Muscle of leg (tissue), 11 donors: ENCODE measurements around the gene PAOX. TPM values are rescaled to one million over a fixed set of nuclear protein-coding genes. Genes with fewer than 3 reads are reported as not detected.
"Not testable (repeated sequence)": the region's sequence is repeated elsewhere in the genome, so short reads cannot be mapped to it uniquely, and the experiment has no call there.

ENCODE experiments used
- DNase-seq: peaks from one replicate; pipeline ENCODE4 v3.0.0; 2013
- H3K27ac ChIP-seq: one replicate; pipeline ENCODE4 v1.5.1; 2013; ENCODE audit warnings: mild to moderate bottlenecking, low read length, control low read depth
- H3K27me3 ChIP-seq: one replicate; pipeline ENCODE4 v1.6.1; 2013; ENCODE audit warnings: low read length; ENCODE audit not compliant: control insufficient read depth, insufficient read depth
- H3K36me3 ChIP-seq: one replicate; pipeline ENCODE4 v1.6.1; 2013; ENCODE audit warnings: low read length; ENCODE audit not compliant: control insufficient read depth, insufficient read depth
- H3K4me1 ChIP-seq: one replicate; pipeline ENCODE4 v1.6.1; 2013; ENCODE audit warnings: low read length; ENCODE audit not compliant: control insufficient read depth, insufficient read depth
- H3K4me3 ChIP-seq: one replicate; pipeline ENCODE4 v1.5.1; 2013; ENCODE audit warnings: low read length, control low read depth
- H3K9me3 ChIP-seq: replicated peaks from 2 replicates; pipeline ENCODE4 v1.6.1; 2013; ENCODE audit warnings: low read depth, low read length; ENCODE audit not compliant: control insufficient read depth
- WGBS: methylation state at CpG from one replicate; pipeline ENCODE4 v1.1.5; 2013; ENCODE audit warnings: missing lambda C conversion rate; ENCODE audit not compliant: insufficient coverage; 5-methylcytosine and 5-hydroxymethylcytosine counted together
- polyA plus RNA-seq, 8 donors: library from polyadenylated mRNA; unstranded; fragments of 120-200 nt; gene quantifications; one replicate each; pipeline versions ENCODE4 v1.2.1 to v1.2.3, GENCODE V29; 2013; ENCODE audit warnings: inconsistent platforms in 1 of 8, low replicate concordance in 1 of 8; ENCODE audit not compliant: insufficient read length in 8 of 8, insufficient read depth in 1 of 8
- total RNA-seq: library from RNA; stranded (reverse); fragments of 120-200 nt; gene quantifications from one replicate; pipeline ENCODE4 v1.2.4, GENCODE V29; 2013

Gene PAOX
- total and polyA plus RNA-seq, 9 donors, result 2.7 to 4.9 (median 3.6) TPM

- Histone ChIP-seq H3K4me3 (no peak overlapping the region), H3K36me3 (peaks cover 44% of the 10 kb centered on the region), H3K4me1 (no peaks in the 10 kb centered on the region), H3K27ac (no peak overlapping the region), H3K9me3 (peaks cover 42% of the 10 kb centered on the region), H3K27me3 (no peaks in the 10 kb centered on the region)
- no peak for DNase-seq
- 80% methylated on average over 1 of the region's 7 CpGs for WGBS
Measured at GRCh38 chr10:133411523-133412380, 32.7 kb downstream of the PAOX start.

GRCh38 chr10:133412381-133412711, 33.3 kb downstream of the PAOX start:
- Histone ChIP-seq H3K36me3 (peaks cover 39% of the 10 kb centered on the region), H3K4me3 (no peak overlapping the region), H3K27ac (no peak overlapping the region), H3K9me3 (peaks cover 38% of the 10 kb centered on the region), H3K4me1 (no peaks in the 10 kb centered on the region), H3K27me3 (no peaks in the 10 kb centered on the region)
- no peak for DNase-seq

DNA sequence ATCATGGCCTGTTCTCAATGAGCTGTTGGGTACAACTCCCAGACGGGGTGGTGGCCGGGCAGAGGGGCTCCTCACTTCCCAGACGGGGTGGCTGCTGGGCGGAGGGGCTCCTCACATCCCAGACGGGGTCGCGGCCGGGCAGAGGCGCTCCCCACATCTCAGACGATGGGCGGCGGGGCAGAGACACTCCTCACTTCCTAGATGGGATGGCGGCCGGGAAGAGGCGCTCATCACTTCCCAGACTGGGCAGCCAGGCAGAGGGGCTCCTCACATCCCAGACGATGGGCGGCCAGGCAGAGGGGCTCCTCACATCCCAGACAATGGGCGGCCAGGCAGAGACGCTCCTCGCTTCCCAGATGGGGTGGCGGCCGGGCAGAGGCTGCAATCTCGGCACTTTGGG, 35.3 kb downstream of the PAOX start:
- not testable (repeated sequence) for H3K27ac ChIP-seq, DNase-seq, H3K4me3 ChIP-seq, H3K4me1 ChIP-seq, H3K27me3 ChIP-seq
- peaks cover 42% of the 10 kb centered on the region for H3K36me3 ChIP-seq
- 94% methylated on average over 2 of the region's 23 CpGs for WGBS
- H3K9me3 ChIP-seq, result peaks cover 32% of the 10 kb centered on the region

- WGBS, result 95% methylated on average over 11 of the region's 25 CpGs
- Histone ChIP-seq H3K27me3 (no peaks in the 10 kb centered on the region), H3K4me1 (no peaks in the 10 kb centered on the region), H3K27ac (no peak overlapping the region), H3K36me3 (peaks cover 46% of the 10 kb centered on the region), H3K9me3 (peaks cover 22% of the 10 kb centered on the region), H3K4me3 (no peak overlapping the region)
- no peak for DNase-seq
Measured at GRCh38 chr10:133415752-133416151, 36.7 kb downstream of the PAOX start.

GRCh38 chr10:133418289-133418993, 39.4 kb downstream of the PAOX start:
- H3K27me3 ChIP-seq, result peaks cover 4% of the 10 kb centered on the region
- 97% methylated on average over 11 of the region's 14 CpGs for WGBS
- no peak overlapping the region for H3K4me3 ChIP-seq
- H3K4me1 ChIP-seq, result peaks cover 14% of the 10 kb centered on the region
- H3K27ac ChIP-seq, result no peak overlapping the region
- H3K36me3 ChIP-seq, result peaks cover 34% of the 10 kb centered on the region
- no peak for DNase-seq
- H3K9me3 ChIP-seq, result peaks cover 2% of the 10 kb centered on the region

DNA sequence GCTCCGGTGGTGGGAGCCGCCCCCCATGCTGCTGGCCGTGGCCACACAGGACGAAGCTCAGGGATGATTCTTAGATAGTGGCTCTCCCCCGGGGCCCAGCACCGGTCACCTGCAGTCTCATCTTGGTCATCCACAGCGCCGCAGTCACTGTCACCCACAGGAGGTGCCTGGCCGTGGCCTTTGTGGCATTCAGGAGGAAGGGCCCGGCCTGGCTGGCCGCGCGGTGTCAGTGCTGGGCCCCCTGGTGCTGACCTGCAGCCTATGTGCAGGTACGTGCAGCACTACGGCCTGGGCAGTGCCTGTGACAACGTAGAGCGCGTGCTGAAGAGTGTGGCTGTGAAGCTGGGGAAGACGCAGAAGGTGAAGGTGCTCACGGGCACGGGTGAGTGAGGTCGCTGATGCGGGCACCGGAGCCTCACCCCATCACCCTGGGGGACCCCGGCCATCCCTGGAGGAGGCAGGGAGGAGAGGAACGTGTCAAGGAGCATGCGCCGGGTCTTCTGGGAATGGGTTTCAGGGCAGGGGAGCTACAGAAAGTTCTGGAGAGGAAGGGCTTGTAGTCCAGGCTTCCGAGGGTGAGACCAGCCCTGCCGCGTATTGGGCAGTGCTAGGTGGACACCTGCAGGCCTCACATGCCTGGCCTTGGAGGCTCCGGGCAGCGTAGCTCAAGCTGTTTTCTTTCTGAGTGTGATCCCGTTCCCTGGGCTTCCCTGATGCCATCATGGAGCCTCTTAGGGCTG, 40.3 kb downstream of the PAOX start:
- no peak overlapping the region for H3K4me3 ChIP-seq

GRCh38 chr10:133420028-133420427, 41.0 kb downstream of the PAOX start:
- WGBS, result 91% methylated on average over 17 of the region's 17 CpGs
- peaks cover 4% of the 10 kb centered on the region for H3K27me3 ChIP-seq
- no peak overlapping the region for H3K27ac ChIP-seq
- no peak overlapping the region for H3K4me3 ChIP-seq
- peaks cover 14% of the 10 kb centered on the region for H3K4me1 ChIP-seq
- peaks cover 2% of the 10 kb centered on the region for H3K9me3 ChIP-seq
- peaks cover 33% of the 10 kb centered on the region for H3K36me3 ChIP-seq
- no peak for DNase-seq

More for the DNA sequence above, 40.3 kb downstream of the PAOX start:
- WGBS, result 87% methylated on average over 33 of the region's 34 CpGs
- DNase-seq, result no peak
- Histone ChIP-seq H3K9me3 (peaks cover 2% of the 10 kb centered on the region), H3K27me3 (peaks cover 4% of the 10 kb centered on the region), H3K4me1 (peaks cover 14% of the 10 kb centered on the region), H3K27ac (no peak overlapping the region), H3K36me3 (peaks cover 34% of the 10 kb centered on the region)

- H3K36me3 ChIP-seq, result peaks cover 27% of the 10 kb centered on the region
- no peak overlapping the region for H3K27ac ChIP-seq
- 63% methylated on average over 3 of the region's 6 CpGs for WGBS
- H3K9me3 ChIP-seq, result no peaks in the 10 kb centered on the region
- peaks cover 14% of the 10 kb centered on the region for H3K4me1 ChIP-seq
- no peak overlapping the region for H3K4me3 ChIP-seq
- peaks cover 4% of the 10 kb centered on the region for H3K27me3 ChIP-seq
- DNase-seq, result no peak
Measured at GRCh38 chr10:133420579-133420978, 41.5 kb downstream of the PAOX start.

DNA sequence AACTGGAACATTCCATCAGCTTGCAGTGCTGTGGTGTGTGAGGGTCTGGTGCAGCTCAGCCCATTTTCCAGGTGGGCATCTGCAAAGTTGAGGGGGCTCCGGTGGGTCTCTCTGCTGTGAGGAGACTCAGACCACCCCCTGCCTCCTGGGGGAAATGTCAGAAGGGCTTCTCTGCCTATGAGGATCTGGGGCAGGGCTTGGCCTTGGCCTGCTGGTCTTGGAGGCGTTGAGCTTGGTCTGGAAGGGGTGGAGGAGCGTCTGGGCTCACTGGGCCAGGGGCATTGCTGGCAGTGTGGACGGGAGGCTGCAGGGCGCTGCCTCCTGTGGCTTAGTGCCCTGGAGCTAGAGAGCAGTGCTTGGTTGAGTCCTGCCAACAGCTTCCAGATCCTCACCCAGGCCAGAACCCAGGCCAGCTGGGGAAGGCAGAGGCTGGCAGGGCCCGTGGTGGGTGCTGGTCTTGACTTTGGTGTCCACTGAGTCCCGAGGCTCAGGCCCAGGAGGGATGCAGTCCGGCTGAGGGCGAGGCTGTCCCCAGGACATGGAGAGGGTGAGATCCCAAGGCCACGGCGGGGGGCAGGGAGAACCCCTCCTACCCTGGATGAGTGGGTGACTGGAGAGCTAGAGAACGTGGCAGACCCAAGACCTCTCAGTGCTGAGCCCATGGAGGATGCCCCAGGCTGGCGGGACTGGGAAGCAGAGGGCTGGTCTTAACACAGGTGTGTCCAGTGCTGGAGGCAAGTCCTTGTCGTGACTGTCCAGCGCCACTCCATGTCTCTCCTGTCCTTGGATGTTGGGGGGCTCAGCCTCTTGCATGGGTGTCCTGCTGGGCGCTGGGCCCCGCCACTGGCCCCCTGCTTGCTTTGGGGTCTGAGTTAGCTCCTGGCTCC, 42.5 kb downstream of the PAOX start:
- no peaks in the 10 kb centered on the region for H3K9me3 ChIP-seq
- no peak overlapping the region for H3K4me3 ChIP-seq
- H3K36me3 ChIP-seq, result peaks cover 24% of the 10 kb centered on the region
- peaks cover 14% of the 10 kb centered on the region for H3K4me1 ChIP-seq
- H3K27ac ChIP-seq, result peak overlapping the region; percentile 24
- no peak for DNase-seq
- peaks cover 4% of the 10 kb centered on the region for H3K27me3 ChIP-seq
- 85% methylated on average over 15 of the region's 17 CpGs for WGBS
